LNCAP (cell line): ENCODE results near the gene JARID2.

Experiments used
- CTCF ChIP-seq: fragments of 450-650 bp; IDR thresholded peaks from 2 replicates; pipeline ENCODE4 v1.5.1; 2017; ENCODE audit warnings: mild to moderate bottlenecking

Gene JARID2

DNA sequence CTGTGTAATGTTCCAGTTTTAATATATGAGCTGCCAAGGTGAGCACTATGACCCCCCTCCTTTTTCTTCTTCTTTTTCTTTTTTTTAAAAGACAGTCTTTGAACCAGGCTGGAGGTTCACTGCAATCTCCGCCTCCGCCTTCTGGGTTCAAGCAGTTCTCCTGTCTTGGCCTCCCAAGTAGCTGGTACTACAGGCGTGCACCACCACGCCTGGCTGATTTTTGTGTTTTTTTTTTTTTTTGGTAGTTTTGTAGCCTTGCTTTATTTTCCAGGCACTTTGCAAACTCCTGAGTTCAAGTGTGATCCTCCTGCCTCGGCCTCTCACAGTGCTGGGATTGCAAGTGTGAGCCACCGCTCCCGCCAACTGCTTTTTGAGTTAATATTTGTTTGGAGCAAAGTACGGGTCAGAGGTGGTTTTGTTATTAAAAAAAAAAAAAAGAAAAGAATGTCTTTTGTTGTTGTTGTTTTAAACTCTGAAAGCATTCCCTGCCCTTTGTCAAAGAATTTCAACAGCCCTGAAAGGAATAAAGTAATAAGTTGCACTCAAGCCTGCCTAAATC lies 78.6 kb downstream of the JARID2 start:
- TF ChIP-seq CTCF, result no peak

- no peak for TF ChIP-seq CTCF
Measured at GRCh38 chr6:15325540-15325955, 79.7 kb downstream of the JARID2 start.

- TF ChIP-seq CTCF, result no peak
Measured at GRCh38 chr6:15326067-15326614, 80.3 kb downstream of the JARID2 start.

DNA sequence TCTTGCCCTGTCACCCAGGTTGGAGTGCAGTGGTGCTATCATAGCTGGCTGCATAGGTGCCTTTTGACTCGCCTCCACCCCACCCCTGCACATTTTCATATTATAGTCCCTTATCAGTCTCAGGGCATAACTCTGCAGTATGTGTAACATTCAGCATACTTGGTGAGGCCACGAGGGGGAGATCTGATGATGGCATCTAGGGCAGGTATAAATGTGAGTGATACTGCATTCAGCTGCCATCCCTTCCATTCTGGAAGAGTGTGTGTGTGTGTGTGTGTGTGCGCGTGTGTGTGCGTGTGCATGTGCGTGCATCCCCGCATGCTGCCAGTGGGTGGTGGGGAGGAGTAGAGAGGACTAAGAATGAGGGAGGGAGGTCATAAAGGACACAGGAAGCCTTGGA lies 81.4 kb downstream of the JARID2 start:
- TF ChIP-seq CTCF, result no peak

DNA sequence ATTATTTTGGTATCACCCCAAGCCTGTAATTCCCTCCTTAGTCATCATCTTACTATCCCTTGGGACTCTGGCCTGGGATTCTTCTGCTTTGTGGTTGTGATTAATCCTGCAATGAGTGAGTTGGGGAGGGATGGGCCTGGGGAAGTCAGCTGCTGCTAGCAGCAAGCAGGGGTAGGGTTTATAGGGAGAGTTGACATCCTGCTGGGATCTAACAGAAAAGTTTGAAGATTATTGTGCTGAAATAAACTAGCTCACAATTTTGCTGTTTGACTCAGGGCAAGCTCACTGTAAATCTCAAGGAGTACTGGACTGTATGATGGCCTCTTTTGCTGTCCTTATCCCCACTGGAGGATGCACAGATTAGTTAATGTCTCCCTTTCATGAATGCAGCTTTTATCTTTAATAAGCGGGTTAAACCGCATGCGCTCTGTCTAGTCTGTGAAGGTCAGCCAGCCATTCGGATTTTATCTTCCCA lies 83.4 kb downstream of the JARID2 start:
- TF ChIP-seq CTCF, result no peak

DNA sequence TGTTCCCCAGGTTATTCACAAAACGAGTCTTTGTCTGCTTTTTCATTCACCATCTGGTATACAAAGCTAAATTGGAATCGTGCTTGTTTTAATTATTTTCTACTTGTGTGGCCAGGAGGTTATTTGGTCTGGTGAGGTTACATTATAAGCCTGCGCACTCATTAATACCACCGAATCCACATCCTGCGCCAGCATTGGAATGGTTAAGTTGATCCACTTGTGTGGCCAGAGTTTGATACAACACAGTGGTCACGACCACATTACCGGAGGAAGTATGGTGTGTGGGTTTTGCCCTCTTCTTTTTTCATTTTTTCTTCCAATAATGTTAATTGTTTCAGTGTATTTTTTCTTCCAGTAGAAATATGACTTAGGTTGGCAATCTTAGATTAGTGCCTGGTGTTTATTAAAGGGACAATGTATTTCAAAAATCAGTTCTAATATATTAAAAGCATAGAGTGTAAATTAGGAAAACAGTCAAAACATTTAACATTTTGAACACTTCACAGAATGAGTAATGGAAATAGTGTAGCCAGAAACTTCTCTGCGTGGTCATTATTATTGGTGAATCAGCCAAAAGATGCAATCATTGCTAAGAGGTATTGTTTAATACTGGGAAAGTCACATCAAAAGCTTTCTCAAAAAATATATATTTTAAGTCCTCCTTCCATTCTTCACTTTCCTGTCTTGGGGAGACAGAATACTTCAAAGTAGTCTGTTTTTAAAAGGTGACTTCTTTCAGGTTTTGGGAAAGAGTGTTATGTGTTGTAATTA lies 84.5 kb downstream of the JARID2 start:
- no peak for TF ChIP-seq CTCF

DNA sequence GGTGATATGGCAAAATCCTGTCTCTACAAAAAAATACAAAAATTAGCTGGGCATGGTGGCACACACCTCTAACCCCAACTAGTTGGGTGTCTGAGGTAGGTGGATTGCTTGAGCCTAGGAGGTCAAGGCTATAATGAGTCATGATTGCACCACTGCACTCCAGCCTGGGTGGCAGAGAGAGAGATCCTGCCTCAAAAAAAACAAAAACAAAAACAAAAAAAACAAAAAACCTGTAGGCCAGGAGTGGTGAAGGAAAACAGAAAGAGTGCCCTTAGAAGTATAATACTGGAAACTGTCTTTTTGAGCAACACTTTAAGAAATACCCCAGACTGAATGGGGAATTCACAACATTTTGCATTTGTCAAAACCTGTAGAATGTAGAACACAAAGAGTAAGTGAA lies 85.3 kb downstream of the JARID2 start:
- no peak for TF ChIP-seq CTCF
